Kidney (tissue), 14 donors: ENCODE measurements around the gene RAPH1. TPM values are rescaled to one million over a fixed set of nuclear protein-coding genes. Genes with fewer than 3 reads are reported as not detected.

Experiments
- DNase-seq, 5 donors: peaks; one replicate each; pipeline ENCODE4 v3.0.0-alpha.2; 2013 to 2020
- FAIRE-seq: peaks from 2 replicates; lab custom pipeline; 2012; peaks lifted over from hg19 to GRCh38; lab: Jason Lieb, UNC
- H3K27ac ChIP-seq, 2 donors: one replicate each; pipeline ENCODE4 v1.7.0; 2013; ENCODE audit warnings: low read depth in 2 of 2, low read length in 2 of 2, inconsistent platforms in 1 of 2
- H3K27me3 ChIP-seq: one replicate; pipeline ENCODE4 v1.7.1; 2013; ENCODE audit warnings: low read length, inconsistent platforms; ENCODE audit not compliant: control insufficient read depth, insufficient read depth
- H3K36me3 ChIP-seq, 3 donors: one replicate each; pipeline versions ENCODE4 v1.7.0 to v1.7.1; 2013; ENCODE audit warnings: low read length in 3 of 3, control low read depth in 1 of 3, inconsistent platforms in 1 of 3; ENCODE audit not compliant: insufficient read depth in 3 of 3, control insufficient read depth in 2 of 3
- H3K4me1 ChIP-seq, 3 donors: one replicate each; pipeline versions ENCODE4 v1.7.0 to v1.7.1; 2013; ENCODE audit warnings: low read length in 3 of 3, inconsistent platforms in 1 of 3, low read depth in 1 of 3; ENCODE audit not compliant: control insufficient read depth in 2 of 3, insufficient read depth in 2 of 3
- H3K4me3 ChIP-seq, 3 donors: one replicate each; pipeline versions ENCODE4 v1.7.0 to v1.8.1; 2013; ENCODE audit warnings: low read length in 3 of 3, control low read depth in 1 of 3, inconsistent platforms in 1 of 3
- H3K9ac ChIP-seq, 3 donors: one replicate each; pipeline versions ENCODE4 v1.7.0 to v1.7.1; 2013; ENCODE audit warnings: low read length in 3 of 3, control low read depth in 1 of 3, inconsistent platforms in 1 of 3
- H3K9me3 ChIP-seq, 3 donors: one replicate each; pipeline versions ENCODE4 v1.7.0 to v1.7.1; 2013; ENCODE audit warnings: low read length in 3 of 3, control low read depth in 1 of 3, inconsistent platforms in 1 of 3; ENCODE audit not compliant: control insufficient read depth in 2 of 3, insufficient read depth in 1 of 3
- CTCF ChIP-seq: IDR thresholded peaks from 3 replicates; pipeline ENCODE4 v1.5.1; 2012; ENCODE audit warnings: mild to moderate bottlenecking, moderate library complexity, borderline replicate concordance; ENCODE audit not compliant: insufficient read depth; ENCODE audit errors: extremely low read depth
- intact Hi-C: fragments of 100-400 bp; cut with DNase I; formaldehyde crosslinking; loops from one replicate; pipeline ENCODE4 v1.11.1; 2022
- polyA plus RNA-seq: library from polyadenylated mRNA; stranded (reverse); fragments of 350-450 nt; fragmentation: Illumina TruSeq; extraction: RNeasy Lipid Tissue Mini Kit (QIAGEN cat#74804); gene quantifications from one replicate; pipeline ENCODE4 v1.2.3, GENCODE V29; 2014; ENCODE audit warnings: low read depth, low replicate concordance; ENCODE audit not compliant: insufficient read depth
- total RNA-seq: library from RNA; stranded (reverse); fragmentation: NEBNext Ultra II Directional; extraction: Animal tissue kit (Norgen Biotek cat#: 25700); gene quantifications from one replicate; pipeline ENCODE4 v1.2.1, GENCODE V29; 2021
- donor health status: control.
- donor health status: control.
- donor health status: control.
- donor health status: control.
- donor health status: control.
- donor health status: DM: yes; HTN: yes; CAD: no.
- donor health status: Normal renal cell carcinoma (clear cell type).

The RAPH1 gene
- total and polyA plus RNA-seq, 2 donors from 2014 or later, result 3.5 to 90.7 TPM

GRCh38 chr2:203413796-203414195 is 121.3 kb downstream of the RAPH1 start:
- FAIRE-seq (no peak), DNase-seq (no peak)
- intact Hi-C loops, result no loop called here
- no peak for TF ChIP-seq CTCF
- peaks cover 0 to 22% (median 0%) of the 10 kb centered on the region in 3 donors for H3K4me1 ChIP-seq
- H3K36me3 ChIP-seq, result peaks cover 7 to 13% (median 9%) of the 10 kb centered on the region in 3 donors
- no peaks in the 10 kb centered on the region for H3K27me3 ChIP-seq
- no peak overlapping the region for H3K4me3 ChIP-seq
- H3K27ac ChIP-seq, result no peak overlapping the region
- no peak overlapping the region for H3K9ac ChIP-seq
- no peaks in the 10 kb centered on the region for H3K9me3 ChIP-seq

- no peak overlapping the region for H3K27ac ChIP-seq
- DNase-seq, result no peak
- no peaks in the 10 kb centered on the region for H3K9me3 ChIP-seq
- TF ChIP-seq CTCF, result no peak
- peaks cover 0 to 22% (median 0%) of the 10 kb centered on the region in 3 donors for H3K4me1 ChIP-seq
- H3K4me3 ChIP-seq, result no peak overlapping the region
- intact Hi-C loops, result no loop called here
- H3K36me3 ChIP-seq, result peaks cover 4 to 5% (median 4%) of the 10 kb centered on the region in 3 donors
- no peak overlapping the region for H3K9ac ChIP-seq
- H3K27me3 ChIP-seq, result no peaks in the 10 kb centered on the region
- no peak for FAIRE-seq
These were observed 122.4 kb downstream of the RAPH1 start for GRCh38 chr2:203412546-203413331.

- Histone ChIP-seq H3K4me1 (peaks cover 0 to 9% (median 0%) of the 10 kb centered on the region in 3 donors), H3K9ac (no peak overlapping the region), H3K4me3 (no peak overlapping the region), H3K27me3 (no peaks in the 10 kb centered on the region), H3K36me3 (peaks cover 0 to 10% (median 5%) of the 10 kb centered on the region in 3 donors), H3K9me3 (no peaks in the 10 kb centered on the region), H3K27ac (no peak overlapping the region)
- no peak for TF ChIP-seq CTCF
- FAIRE-seq (no peak), DNase-seq (no peak)
- intact Hi-C loops, result no loop called here
These were observed 127.6 kb downstream of the RAPH1 start for GRCh38 chr2:203407496-203407895.
